ENCODE results near the gene PTPRG.

GRCh38 chr3:61724801-61725200, 163.4 kb downstream of the PTPRG start:
- TF ChIP-seq CTCF (IDR thresholded peaks at IDR 0.05) (no peak), POLR2A (IDR thresholded peaks at IDR 0.05) (no peak)

Measured in body of pancreas (tissue), 4 donors.